HG03039 (cell line): ENCODE results near the gene ARMH1.
A peak's percentile ranks its signal among the peaks of the same experiment; 100 is the strongest.

Experiments used
- ATAC-seq: cut with Tn5 transposase; IDR thresholded peaks from one replicate; pipeline ENCODE4 v1.9.1; 2021; ENCODE audit warnings: mild to moderate bottlenecking, moderate library complexity; ENCODE audit not compliant: unreplicated experiment

Gene ARMH1

DNA sequence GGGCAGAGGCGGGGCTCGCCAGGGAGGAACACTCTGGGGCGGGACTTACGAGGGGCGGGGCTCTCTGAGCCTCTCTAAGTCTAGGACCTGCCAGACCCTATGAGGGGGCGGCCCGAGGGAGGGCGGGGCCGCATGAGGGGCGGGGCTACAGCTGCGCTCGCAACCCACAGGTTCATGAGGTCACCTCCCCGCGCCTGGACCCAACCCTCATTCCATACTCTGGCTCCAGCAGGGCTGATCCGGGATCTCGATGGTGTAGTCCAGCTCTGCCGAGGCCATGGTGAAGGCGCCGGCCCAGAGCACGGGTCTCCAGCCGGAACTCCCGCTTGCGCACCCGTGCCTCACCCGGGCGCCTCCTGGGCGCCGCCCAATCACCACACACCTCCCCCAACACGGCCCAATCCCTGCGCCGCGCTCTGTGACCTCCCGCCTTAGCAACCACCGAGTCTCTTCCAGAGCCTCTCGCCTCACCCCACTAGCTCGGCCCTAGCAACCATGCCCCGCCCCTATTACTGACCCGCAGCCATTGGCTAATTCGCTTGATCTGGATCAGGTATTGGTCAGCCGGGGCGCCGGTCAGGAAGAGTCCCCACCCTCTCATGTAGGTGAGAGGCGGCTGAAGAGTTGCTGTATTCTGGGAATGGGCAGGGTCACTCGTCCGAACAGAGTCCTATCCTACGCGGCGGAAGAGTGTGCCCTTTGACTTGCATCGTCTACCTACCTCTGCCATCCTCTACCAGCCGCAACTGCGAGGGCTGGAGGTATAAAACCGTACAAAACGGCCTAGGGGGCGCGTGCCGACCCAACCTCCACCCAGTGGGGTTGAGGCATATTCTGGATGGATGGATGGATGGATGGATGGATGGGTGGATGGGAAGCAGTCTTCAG is at the start of gene ARMH1, which contains the start of gene TMEM53:
Gene ARMH1, plus strand, starts transcription at position 602 of the 888 bp plus-strand sequence. CDS start 14,984 bp downstream, outside the sequence.
Gene TMEM53, minus strand, starts transcription at position 369 of the 888 bp plus-strand sequence. Its CDS starts 90 bp downstream, at position 279.
- ATAC-seq: peak; percentile 86

DNA sequence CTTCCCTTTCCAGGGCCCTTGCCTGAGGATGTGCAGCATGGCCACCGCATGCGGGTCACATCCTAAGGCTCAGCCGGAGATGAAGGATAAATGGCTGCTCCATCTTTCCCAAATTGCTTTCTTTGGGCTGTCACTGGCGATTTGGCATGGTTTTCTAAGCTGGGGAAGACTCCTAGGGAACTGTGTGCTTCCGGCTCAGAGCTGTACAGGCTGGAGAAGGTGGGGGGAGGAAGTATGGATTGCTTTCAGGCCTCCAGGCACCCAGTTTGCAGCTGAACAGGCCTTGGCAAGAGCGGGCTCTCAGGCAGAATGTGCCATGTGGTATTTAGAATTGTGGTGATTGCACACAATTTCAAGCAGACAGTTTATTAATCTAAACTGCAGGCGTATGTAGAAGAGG is 49.2 kb upstream of the ARMH1 start:
- ATAC-seq: no peak

DNA sequence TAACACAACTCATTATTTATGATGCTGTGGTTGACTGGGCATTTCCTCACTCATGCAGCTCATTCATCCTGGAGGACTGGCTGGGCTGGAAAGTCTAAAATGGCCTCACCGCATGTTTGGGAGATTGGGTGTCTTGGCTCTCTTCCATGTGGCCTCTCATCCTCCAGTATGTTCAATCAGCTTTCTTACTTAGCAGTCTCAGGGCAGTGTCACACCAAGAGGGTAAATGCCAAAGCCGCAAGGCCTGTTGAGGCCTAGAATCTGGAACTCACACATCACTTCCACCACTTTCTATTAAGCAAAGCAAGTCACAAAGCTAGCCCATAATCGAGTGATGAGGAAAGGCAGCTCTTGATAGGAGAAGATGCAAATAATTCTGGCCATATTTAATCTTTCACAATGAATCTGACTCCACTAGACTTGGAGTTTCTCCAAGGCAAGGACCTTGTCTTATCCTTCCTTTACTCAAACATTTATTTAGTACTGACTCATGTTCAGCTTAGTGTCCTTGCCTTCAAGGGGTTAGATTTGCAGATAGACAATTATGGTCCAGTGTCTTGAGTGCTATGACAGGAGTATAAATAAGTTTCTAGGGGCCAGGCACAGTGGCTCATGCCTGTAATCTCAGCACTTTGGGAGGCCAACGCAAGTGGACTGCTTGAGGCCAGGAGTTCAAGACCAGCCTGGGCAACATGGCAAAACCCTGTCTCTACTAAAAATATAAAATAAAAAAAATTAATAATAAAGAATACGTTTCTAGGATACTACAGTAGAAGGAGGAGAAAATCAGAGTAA is 45.4 kb upstream of the ARMH1 start:
- no peak for ATAC-seq

DNA sequence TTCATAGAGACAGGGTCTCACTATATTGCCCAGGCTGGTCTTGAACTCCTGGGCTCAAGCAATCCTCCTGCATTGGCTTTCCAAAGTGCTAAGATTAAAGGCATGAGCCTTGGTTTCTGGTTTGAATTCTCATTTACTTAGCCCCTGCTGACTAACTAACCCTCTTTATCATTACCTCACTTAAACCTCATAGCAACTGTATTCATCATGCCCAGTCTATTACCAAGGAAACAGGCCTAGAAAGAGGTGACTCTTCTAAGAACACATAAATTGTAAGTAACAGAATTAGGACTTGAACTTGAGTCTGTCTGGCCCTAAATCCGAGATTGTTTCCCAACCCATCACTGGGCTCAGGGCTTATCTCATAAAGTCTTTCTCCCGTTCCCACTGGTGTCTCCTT is 44.4 kb upstream of the ARMH1 start:
- ATAC-seq: no peak

DNA sequence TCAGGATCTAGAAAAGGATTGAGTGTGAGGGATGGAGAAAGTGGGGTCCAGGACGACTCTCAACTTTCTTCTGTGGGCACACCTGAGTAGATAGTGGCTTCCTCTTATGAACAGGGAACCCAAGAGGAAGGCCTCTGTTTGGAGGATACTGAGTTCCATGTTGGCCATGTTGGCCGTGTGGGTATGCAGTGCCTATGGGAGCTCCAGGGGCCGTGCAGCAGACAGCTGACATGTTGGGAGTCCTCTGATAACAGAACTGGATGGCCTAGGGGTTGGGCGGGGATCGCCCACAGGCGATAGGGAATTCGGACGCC is 43.2 kb upstream of the ARMH1 start:
- ATAC-seq: peak; percentile 4

DNA sequence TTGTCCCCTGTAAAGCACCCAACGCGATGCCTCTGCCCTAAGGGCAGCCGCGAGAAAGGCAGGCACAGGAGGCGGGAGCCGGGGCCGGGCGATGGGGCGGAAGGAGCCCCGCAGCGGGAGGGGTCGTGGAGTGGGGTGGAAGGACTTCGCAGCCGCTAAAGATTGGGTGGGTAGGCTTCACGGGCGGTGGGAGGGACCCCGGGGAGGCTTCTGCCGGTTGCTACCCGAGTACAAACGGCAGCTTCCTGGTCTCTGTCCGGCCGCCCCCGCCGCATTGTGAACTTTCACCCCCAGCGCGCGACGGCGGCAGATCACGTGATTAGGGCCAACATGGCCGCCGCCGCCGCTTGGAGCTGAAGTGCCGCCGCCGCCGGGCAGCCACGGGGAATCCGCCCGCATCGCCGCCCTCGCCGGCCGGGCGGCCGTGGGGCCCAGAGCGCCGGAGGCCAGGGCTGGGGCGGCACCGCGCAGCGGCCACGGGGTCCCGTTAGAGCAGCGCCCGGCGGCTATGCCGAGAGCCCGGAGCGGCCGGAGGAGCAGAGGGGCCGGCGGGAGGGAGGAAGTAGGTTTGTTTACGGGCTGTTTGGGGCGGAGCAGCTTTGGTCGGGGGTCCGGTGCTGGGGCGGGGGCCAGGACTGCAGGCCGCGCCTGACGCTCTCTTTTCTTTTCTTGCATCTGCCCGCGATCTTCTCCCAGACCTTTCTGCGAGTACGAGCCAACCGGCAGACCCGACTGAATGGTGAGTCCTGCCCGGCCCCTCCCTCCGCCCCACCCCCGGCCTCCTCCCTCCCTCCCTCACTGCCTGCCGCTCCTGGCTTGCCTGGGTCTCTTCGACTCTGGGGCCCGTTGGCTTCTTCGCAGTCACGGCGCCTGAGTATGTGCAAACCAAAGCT is 42.6 kb upstream of the ARMH1 start:
- peak; percentile 52 for ATAC-seq

DNA sequence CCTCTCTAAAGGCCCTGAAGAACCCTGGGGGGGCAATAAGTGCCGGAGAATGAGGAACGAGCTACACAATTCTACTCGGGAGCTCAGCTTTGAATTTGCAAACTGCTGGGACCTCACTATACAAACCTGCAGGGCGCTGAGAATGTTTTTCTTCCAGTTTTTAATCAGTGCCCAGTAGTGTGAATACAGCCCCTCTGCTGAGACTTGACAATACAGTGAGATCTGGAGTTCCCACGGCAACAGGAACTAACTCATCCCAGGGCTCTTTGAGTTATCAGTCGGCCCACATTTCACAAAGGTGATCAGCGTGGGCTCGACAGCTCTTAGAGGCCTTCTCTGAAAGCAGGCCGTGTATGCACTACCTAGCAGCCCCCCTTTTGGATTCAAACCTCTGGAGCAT is 41.9 kb upstream of the ARMH1 start:
- no peak for ATAC-seq

DNA sequence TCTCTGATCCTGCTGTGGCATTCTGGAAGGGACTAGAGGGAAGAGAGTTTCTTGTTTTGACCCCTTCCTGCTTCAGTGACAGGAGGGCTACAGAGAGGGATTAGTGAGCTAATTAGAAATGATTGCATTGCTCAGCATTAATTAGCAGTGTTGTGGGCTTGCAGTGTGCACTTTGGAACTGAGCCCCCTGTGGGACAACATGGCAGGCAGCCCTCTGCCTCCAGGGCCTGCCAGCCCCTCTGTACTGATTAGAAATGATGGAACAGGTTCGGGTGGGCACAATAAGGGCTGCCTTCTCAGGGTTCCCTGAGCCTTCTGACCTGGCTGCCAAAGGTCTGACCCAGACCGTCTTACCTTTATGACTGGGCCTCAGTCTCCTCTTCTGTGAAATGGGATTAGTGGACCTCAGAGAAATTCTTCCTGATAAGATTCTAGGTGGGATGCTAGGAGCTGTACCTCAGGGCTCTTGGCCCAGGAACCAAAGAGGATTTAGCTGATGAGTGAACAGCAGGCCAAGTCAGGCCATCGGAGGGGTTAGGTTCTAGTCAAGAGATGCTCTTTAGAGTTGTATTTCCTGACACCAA is 39.8 kb upstream of the ARMH1 start:
- no peak for ATAC-seq

DNA sequence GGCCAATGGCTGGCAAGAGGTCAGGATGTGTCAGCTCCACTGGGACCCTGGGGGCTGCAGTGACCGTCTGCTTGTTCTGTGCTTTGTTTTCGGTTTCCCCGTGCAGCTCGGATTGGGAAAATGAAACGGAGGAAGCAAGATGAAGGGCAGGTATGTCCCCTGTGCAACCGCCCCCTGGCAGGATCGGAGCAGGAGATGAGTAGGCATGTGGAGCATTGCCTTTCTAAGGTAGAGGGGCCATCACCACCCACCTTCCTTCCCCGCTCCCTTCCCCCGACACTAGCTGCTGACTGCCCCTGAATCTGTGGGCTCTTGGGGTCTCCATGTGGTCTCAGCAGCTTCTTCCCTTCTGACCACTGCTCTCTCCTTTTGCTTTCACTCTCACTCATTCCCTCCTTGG is 39.1 kb upstream of the ARMH1 start:
- ATAC-seq: no peak

DNA sequence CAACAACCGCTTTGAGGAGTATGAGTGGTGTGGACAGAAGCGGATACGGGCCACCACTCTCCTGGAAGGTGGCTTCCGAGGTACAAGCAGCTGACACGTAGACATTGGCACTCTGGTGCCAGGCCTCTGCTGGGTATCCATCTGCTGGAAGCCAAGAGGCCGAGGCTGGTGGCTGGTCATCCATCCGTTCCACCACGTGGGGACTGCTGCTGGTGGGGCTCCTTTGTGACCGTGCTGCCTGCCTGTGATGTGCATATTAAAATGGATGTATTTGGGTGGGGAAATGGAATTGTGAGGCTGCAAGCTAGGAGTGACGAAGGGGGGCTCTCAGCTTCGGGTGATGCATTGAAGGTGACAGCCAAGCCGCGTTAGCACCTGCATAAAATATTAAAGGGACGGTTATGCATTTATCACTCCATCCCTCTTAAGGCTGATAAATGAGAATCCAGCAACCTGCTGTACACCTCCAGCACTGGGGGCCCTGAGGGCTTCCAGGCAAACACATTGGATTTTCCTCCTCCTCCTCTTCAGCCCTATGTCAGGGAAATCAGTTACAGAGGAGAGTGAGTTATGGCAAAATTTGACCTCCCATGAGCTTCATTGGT is 38.3 kb upstream of the ARMH1 start:
- no peak for ATAC-seq

DNA sequence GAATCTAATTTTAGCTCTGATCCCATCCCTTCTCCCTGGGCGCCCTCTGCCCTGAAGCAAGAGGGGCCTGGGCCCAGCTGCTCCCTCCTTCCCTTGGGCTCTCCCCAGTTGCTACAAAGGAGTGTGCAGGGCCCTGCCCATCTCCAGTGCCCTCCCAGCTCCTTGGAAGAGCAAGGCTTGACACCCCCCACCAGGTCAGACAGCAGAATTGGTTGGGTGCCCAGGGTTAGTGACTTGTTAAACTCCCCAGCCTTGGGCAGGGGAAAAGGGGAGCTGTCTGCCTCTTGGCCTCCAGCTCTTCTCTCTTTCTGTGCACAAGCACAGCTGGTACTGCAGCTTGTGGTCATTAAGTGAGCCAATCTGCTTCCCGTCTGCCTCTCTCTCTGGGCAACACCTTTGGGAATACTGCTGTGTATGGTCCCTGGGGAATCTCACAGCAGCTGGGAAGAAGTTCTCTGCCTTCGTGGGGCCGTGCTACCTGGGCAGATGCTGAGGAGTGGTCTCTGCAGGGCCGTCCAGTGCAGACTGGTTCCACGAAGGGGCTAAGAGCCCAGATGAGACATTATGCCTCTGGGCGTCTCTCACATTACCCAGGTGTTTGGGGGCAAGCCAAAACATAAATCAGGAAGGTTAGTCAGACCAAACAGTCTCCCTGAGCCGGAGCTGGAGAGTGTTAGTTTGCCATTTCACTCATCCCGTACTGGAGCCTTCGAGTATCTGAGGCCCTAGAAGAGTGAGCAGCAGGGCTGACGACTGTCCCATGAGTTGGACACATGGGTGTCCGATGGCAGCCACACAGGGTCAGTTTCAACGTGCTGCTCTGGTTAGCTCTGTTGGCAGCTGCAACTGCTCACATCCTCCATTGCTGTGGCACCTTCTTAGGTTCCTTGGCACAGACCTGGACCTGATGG is 37.6 kb upstream of the ARMH1 start:
- ATAC-seq: no peak

DNA sequence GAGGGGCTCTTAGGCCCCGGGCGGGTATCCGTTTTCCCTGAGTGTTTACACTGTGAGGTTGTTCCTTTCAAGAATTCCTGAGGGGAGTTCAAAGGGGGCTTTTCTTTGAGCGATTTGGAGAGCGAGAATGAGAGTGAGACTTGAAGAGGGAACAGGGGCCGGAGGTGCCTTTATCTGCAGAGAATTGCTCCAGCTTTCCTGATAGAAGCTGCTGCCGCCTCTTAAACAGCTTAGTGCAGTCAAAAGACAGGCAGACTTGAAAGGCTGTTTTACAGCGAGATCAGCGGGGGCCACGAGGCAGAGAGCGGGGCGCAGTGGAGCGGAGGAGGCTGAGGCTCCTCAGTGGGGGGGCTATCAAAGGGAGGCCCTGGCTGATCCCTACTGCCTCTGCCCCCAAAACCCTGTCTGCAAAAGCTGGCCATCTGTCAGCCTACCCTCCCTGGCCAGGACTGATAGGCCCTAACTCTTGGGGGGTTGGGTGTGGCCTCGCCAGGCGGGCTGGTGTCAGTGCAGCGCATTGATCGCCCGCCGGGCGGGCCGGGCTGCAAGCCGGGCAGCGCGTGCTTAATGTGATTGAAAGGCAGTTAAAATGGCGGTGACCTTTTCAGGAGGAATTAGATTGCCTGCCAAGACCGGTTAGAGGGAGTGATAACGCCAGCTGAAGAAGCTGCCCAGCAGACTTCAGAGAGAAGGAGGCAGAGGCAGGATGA is 36.7 kb upstream of the ARMH1 start:
- no peak for ATAC-seq

DNA sequence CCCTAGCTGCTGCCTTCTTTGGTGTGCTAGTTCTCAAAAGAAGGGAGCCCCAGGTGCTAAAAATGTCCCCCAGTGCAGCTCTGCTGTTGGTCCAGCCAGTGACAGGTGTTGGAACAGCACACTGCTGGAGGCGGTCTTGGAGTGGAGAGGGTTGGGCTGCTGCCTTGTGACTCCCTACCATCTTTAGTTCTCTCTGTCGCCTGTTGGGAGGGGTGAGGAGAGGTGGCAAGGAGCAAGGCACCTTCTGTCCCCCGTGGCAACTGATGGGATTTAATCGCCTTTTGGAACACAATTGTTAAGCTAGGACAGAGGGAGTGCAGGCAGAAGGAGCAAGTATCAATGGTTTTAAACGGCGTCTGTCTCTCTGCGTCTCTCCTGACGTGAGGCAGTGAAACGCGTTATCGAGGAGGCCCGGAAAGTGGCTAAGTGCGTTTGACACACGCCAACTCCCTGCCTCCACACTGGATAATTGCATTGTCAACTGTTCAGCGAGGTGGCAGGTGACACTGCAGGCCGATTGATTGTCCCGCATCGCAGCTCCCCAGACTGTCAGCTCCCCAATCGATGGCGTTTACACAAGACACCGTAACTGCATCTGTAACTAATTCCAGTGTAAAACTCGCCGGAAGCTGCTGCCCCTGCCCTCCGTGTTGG is 34.2 kb upstream of the ARMH1 start:
- no peak for ATAC-seq

DNA sequence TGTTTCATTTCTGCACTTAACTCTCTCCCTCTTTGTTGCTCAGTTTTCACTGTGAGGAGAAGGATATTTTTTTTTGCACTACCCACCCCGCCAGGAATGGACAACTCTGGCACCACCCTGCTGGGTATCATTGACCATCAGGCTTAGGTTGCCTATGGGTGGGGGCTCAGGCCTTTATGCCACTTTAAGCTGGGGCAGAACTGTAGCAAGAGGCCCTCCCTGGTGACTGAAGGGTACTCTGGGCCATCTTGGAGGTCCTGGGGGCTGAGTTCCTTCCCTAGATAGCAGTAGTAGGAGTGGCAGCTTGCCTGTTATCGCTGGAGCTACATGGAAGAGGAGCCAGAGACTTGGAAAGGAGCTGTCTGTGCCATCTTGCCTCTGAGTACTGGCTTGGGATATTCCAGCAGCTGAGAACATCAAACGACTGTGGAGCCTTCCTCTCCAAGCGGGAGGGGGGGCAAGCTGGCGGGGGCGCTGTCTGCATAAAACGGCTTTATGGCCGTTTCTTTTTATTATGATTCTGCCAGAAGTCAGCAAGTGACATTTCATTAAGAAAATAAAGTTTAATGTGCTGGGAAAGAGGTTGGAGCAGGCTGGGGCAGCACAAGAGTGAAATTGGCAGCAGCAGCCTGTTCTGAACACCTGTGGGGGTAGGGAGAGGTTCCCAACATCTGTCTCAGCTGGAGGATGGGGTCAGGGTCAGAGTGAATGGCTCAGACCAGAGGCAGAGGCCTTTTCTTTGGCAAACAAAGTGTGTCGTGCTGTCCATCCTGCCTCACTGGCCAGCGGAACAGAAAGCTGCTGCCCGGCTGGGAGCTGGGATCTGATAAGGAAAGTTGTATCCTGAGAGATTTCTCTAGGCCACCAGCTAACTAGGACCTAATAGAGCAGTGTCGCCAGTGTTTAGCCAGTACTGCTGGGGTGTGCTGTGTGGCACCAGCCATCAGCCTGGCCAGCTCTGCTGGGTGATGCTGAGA is 33.1 kb upstream of the ARMH1 start:
- ATAC-seq: no peak

DNA sequence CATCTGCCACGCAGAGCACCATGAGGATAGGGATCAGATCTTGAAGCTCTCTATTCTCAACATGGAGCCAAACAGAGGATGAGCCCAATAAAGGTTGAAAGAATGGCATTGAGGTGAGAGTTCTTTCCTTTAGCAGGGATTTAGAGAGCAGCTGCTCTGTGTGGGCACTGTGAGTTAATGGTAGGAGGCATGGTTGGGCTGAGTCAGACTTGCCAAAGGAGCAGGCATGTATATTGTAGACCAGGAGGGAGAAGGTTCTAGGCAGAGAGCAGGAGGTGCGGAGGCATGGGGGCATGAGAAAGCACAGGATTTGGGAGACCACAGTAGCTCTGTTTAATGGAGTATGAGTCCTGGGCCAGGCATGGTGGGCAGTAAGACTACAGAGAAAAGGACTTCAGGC is 32.3 kb upstream of the ARMH1 start:
- ATAC-seq: no peak

DNA sequence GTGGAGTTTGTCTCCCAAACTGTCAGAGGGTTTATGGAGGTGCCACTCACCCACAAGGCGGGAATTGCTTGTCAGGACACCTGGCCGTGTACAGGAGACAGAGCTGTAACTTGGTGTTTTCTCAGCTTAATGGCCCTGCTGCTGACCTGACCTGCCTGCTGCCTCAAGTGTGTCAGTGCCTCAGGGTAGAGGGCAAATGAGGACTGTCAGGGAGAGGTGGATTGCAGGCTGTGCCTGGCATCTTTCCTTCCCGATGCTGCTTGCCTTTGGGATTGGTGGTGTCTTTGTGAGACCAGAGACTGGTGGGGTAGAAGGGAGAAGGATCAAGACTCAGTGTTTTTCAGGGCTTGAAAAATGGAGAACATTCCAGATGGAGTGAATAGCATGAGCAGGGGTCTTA is 31.6 kb upstream of the ARMH1 start:
- no peak for ATAC-seq
